H1 (cell line): ENCODE data around the gene DCPS. TPM values are rescaled to one million over a fixed set of nuclear protein-coding genes. Genes with fewer than 3 reads are reported as not detected.

Source experiments
- CTCF ChIA-PET: fragments of 300-600 bp; sonication (Branson Sonifier 250); formaldehyde crosslinking; loops from one replicate; lab custom pipeline; 2021; ENCODE audit not compliant: partially characterized antibody; lab: Charles Lee
- POLR2A ChIA-PET: fragments of 300-600 bp; sonication (Branson Sonifier 250); formaldehyde crosslinking; loops from one replicate; lab custom pipeline; 2021; ENCODE audit warnings: inconsistent platforms; ENCODE audit not compliant: partially characterized antibody; lab: Charles Lee
- DNase-seq, 2 experiments: peaks; one replicate each; pipeline versions ENCODE4 v3.0.0 to v3.0.0-alpha.2; 2010 to 2022; ENCODE audit warnings: low spot score in 2 of 2, low read depth in 1 of 2, mixed read lengths in 1 of 2
- FAIRE-seq: peaks from 2 replicates; lab custom pipeline; 2011; peaks lifted over from hg19 to GRCh38; lab: Jason Lieb, UNC
- H2AFZ ChIP-seq: 2 replicates; pipeline ENCODE4 v1.8.1; 2012; ENCODE audit warnings: low read length, inconsistent platforms
- H2AK5ac ChIP-seq: 2 replicates; pipeline ENCODE4 v1.6.1; 2013; ENCODE audit warnings: low read depth, low read length
- H2BK120ac ChIP-seq: replicated peaks from 2 replicates; pipeline ENCODE3; 2013; ENCODE audit warnings: low read depth, low read length, inconsistent platforms
- H2BK12ac ChIP-seq: 2 replicates; pipeline ENCODE4 v1.6.1; 2013; ENCODE audit warnings: low read depth, low read length
- H2BK15ac ChIP-seq: 2 replicates; pipeline ENCODE4 v1.6.1; 2013; ENCODE audit warnings: low read length
- H2BK20ac ChIP-seq: 2 replicates; pipeline ENCODE4 v1.6.1; 2013; ENCODE audit warnings: low read length
- H2BK5ac ChIP-seq: 2 replicates; pipeline ENCODE4 v1.6.1; 2013; ENCODE audit warnings: low read depth, low read length
- H3K14ac ChIP-seq: 2 replicates; pipeline ENCODE4 v1.6.1; 2013; ENCODE audit warnings: inconsistent platforms; ENCODE audit not compliant: insufficient read length
- H3K18ac ChIP-seq: 2 replicates; pipeline ENCODE4 v1.6.1; 2013; ENCODE audit warnings: low read length; ENCODE audit errors: extremely low read depth
- H3K23ac ChIP-seq: 2 replicates; pipeline ENCODE4 v1.6.1; 2013; ENCODE audit warnings: inconsistent platforms; ENCODE audit not compliant: insufficient read length
- H3K23me2 ChIP-seq: 2 replicates; pipeline ENCODE4 v1.6.1; 2013; ENCODE audit warnings: low read depth, low read length
- H3K27ac ChIP-seq: 2 replicates; pipeline ENCODE4 v1.6.1; 2011; ENCODE audit warnings: low read depth, low read length, inconsistent platforms
- H3K27me3 ChIP-seq, 4 experiments: replicated peaks in 1 of 4; 1 replicate in 1 of 4; 2 replicates in 3 of 4; pipeline versions ENCODE4 v1.6.1 to v1.8.1; 2011 to 2013; ENCODE audit warnings: low read length in 3 of 4, mild to moderate bottlenecking in 3 of 4, inconsistent platforms in 2 of 4, mixed read lengths in 2 of 4, moderate library complexity in 1 of 4; ENCODE audit not compliant: control insufficient read depth in 3 of 4, insufficient read depth in 3 of 4; ENCODE audit errors: extremely low read depth in 1 of 4
- H3K36me3 ChIP-seq, 4 experiments: 2 replicates each; pipeline versions ENCODE4 v1.6.1 to v1.8.1; 2011 to 2013; ENCODE audit warnings: mild to moderate bottlenecking in 4 of 4, low read length in 3 of 4, moderate library complexity in 2 of 4, control low read depth in 1 of 4, inconsistent platforms in 1 of 4; ENCODE audit not compliant: insufficient read depth in 4 of 4, control insufficient read depth in 2 of 4
- H3K4ac ChIP-seq: replicated peaks from 2 replicates; pipeline ENCODE3; 2013; ENCODE audit warnings: low read length, low read depth, mixed read lengths, inconsistent platforms; ENCODE audit not compliant: insufficient read length
- H3K4me1 ChIP-seq, 4 experiments: replicated peaks in 1 of 4; 1 replicate in 1 of 4; 2 replicates in 3 of 4; pipeline versions ENCODE4 v1.6.1 to v1.8.1; 2011 to 2013; ENCODE audit warnings: low read length in 3 of 4, inconsistent platforms in 2 of 4, mixed read lengths in 1 of 4; ENCODE audit not compliant: insufficient read depth in 4 of 4, control insufficient read depth in 3 of 4
- H3K4me2 ChIP-seq, 2 experiments: 2 replicates each; pipeline versions ENCODE4 v1.6.1 to v1.8.1; 2011 to 2013; ENCODE audit warnings: low read depth in 2 of 2, low read length in 2 of 2, control low read depth in 1 of 2, inconsistent platforms in 1 of 2, mild to moderate bottlenecking in 1 of 2; ENCODE audit not compliant: insufficient read depth in 1 of 2
- H3K4me3 ChIP-seq, 4 experiments: fragments of 200-600, 300-600 bp in 1 of 4; sonication (generic), shearing (Covaris generic), sonication (Bioruptor Twin) in 1 of 4; 2 replicates each; pipeline versions ENCODE4 v1.5.1 to v1.8.1; 2011 to 2016; ENCODE audit warnings: low read length in 4 of 4, low read depth in 3 of 4, control low read depth in 2 of 4, inconsistent platforms in 2 of 4, mild to moderate bottlenecking in 2 of 4, mixed read lengths in 1 of 4, moderate library complexity in 1 of 4; ENCODE audit not compliant: insufficient read depth in 2 of 4; ENCODE audit errors: extremely low read depth in 1 of 4
- H3K56ac ChIP-seq: replicated peaks from 2 replicates; pipeline ENCODE3; 2013; ENCODE audit warnings: low read depth, mild to moderate bottlenecking, mixed read lengths, low read length, inconsistent platforms; ENCODE audit not compliant: insufficient read length
- H3K79me1 ChIP-seq: 2 replicates; pipeline ENCODE4 v1.6.1; 2013; ENCODE audit warnings: low read depth, low read length, control low read depth
- H3K79me2 ChIP-seq, 2 experiments: 2 replicates each; pipeline versions ENCODE4 v1.6.1 to v1.8.1; 2012 to 2013; ENCODE audit warnings: low read length in 2 of 2, mild to moderate bottlenecking in 2 of 2, inconsistent platforms in 1 of 2; ENCODE audit not compliant: insufficient read depth in 2 of 2, control insufficient read depth in 1 of 2
- H3K9ac ChIP-seq, 4 experiments: replicated peaks in 1 of 4; 1 replicate in 1 of 4; 2 replicates in 3 of 4; pipeline versions ENCODE4 v1.6.1 to v1.8.1; 2011 to 2013; ENCODE audit warnings: low read depth in 3 of 4, low read length in 3 of 4, control low read depth in 2 of 4, mild to moderate bottlenecking in 2 of 4, moderate library complexity in 2 of 4, inconsistent platforms in 1 of 4; ENCODE audit errors: extremely low read depth in 1 of 4
- H3K9me3 ChIP-seq, 2 experiments: 2 replicates each; pipeline versions ENCODE4 v1.6.1 to v1.8.1; 2012 to 2013; ENCODE audit warnings: mild to moderate bottlenecking in 2 of 2, moderate library complexity in 2 of 2, control low read depth in 1 of 2, inconsistent platforms in 1 of 2, low read depth in 1 of 2, low read length in 1 of 2, mixed read lengths in 1 of 2; ENCODE audit not compliant: insufficient read depth in 2 of 2
- H4K20me1 ChIP-seq, 2 experiments: replicated peaks in 1 of 2; 2 replicates each; pipeline versions ENCODE3 to v1.8.1; 2011 to 2013; ENCODE audit warnings: inconsistent platforms in 2 of 2, low read length in 2 of 2, mild to moderate bottlenecking in 1 of 2; ENCODE audit not compliant: insufficient read depth in 2 of 2, control insufficient read depth in 1 of 2
- H4K5ac ChIP-seq: 2 replicates; pipeline ENCODE4 v1.6.1; 2013; ENCODE audit warnings: low read length, low read depth, mixed read lengths, inconsistent platforms; ENCODE audit not compliant: insufficient read length
- H4K8ac ChIP-seq: 2 replicates; pipeline ENCODE4 v1.8.0; 2013; ENCODE audit warnings: mild to moderate bottlenecking, moderate library complexity, low read length, inconsistent platforms; ENCODE audit not compliant: insufficient read depth; ENCODE audit errors: extremely low read depth
- H4K91ac ChIP-seq: replicated peaks from 2 replicates; pipeline ENCODE3; 2013; ENCODE audit warnings: low read length, mixed read lengths, inconsistent platforms; ENCODE audit not compliant: insufficient read length
- CBX5 ChIP-seq: fragments of 300-800, 300-1000 bp; sonication (generic); IDR thresholded peaks from 2 replicates; pipeline ENCODE4 v1.7.1; 2016; ENCODE audit warnings: antibody characterized with exemption, low read length, low read depth
- POLR2AphosphoS5 ChIP-seq: IDR thresholded peaks from 2 replicates; pipeline ENCODE4 v1.6.1; 2011; ENCODE audit warnings: low read depth, low read length
- RBBP5 ChIP-seq: IDR thresholded peaks from 2 replicates; pipeline ENCODE4 v1.7.1; 2012; ENCODE audit warnings: low read depth, mild to moderate bottlenecking, inconsistent platforms, low read length, moderate library complexity, borderline replicate concordance
- SIN3A ChIP-seq, 2 experiments: IDR thresholded peaks in 1 of 2; conservative IDR thresholded peaks in 1 of 2; 2 replicates each; pipeline ENCODE4 v1.6.1; 2011 to 2012; ENCODE audit warnings: low read length in 2 of 2, improper control_type of control experiment in 1 of 2, low read depth in 1 of 2, mild to moderate bottlenecking in 1 of 2
- WGBS, 2 experiments: shearing (Covaris generic) in 1 of 2; methylation state at CpG; one replicate each; pipeline versions ENCODE4 v1.1.6 to v1.1.7; 2013 to 2015; ENCODE audit warnings: low lambda C conversion rate in 2 of 2, mixed read lengths in 2 of 2, inconsistent platforms in 1 of 2, low coverage in 1 of 2, missing lambda C conversion rate in 1 of 2; ENCODE audit not compliant: insufficient replicate concordance in 2 of 2, insufficient coverage in 1 of 2, insufficient read length in 1 of 2; ENCODE audit errors: extremely low coverage in 1 of 2, missing lambda C conversion rate in 1 of 2; 5-methylcytosine and 5-hydroxymethylcytosine counted together
- polyA plus RNA-seq, 7 experiments: library from polyadenylated mRNA; depleted of rRNA in 3 of 7; stranded (reverse) in 5 of 7; unstranded in 2 of 7; fragments of >200 nt in 5 of 7; fragments of 200-250 nt in 2 of 7; gene quantifications; 1 replicate in 5 of 7; 2 replicates in 1 of 7; 4 replicates in 1 of 7; pipeline versions ENCODE4 v1.2.1 to v1.2.3, GENCODE V29; 2011 to 2013; ENCODE audit warnings: missing spikeins in 2 of 7, mixed read lengths in 2 of 7
- total RNA-seq: library from RNA; stranded (reverse); fragmentation: NEBNext Ultra II Directional; extraction: Animal tissue kit (Norgen Biotek cat#: 25700); gene quantifications from 2 replicates; pipeline ENCODE4 v1.2.1, GENCODE V29; 2021

Gene DCPS
- total and polyA plus RNA-seq, 2 of the 8 experiments (the other 6 are each of a cell fraction or from before 2014, with no cell fraction given) = 24.6 to 55.2 TPM

DNA sequence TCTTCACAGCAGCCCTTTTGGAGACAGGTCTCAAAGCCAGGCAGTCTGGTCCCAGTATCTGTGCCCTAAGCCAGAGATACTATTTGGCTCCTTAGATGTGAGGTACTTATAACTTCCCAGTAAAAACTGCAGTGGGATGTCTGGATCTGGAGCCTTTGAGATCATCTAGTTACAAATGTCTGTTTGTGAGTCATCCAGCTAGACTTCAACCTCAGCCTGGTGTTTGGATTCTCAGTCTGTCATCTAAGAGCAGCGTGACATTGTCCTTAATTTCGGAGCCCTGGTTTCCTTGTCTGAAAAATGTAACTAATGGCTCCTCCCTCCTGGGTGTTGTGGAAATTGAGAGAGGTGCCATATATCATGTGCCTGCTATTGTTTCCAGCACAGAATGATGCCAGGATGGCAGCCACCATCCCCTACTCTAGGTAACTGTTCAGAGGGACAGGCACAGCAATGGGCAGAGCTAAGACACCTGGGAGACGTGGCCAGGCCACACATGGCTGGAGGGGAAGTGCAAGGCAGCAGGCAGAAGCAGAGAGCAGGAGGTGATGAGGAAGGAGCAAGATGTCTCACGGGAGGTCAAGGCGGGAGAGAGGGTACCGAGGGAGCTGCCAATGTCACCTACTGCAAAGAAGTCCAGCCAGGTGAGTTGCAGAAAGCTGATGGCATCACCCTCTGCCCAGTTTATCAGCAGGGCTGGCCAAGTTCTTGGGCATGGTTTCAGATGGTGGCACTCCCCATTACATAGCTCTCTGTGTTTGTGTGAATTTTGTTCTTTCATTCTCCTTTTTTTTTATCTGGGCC, 31.0 kb downstream of the DCPS start:
- TF ChIP-seq SIN3A (conservative IDR thresholded peaks at IDR 0.05 in 1 of 2, IDR thresholded peaks at IDR 0.05 in 1 of 2; ENCODE audit: low read depth in 1 of 2, low read length in 2 of 2) = no peak
- TF ChIP-seq CBX5 = no peak
- no peak for TF ChIP-seq RBBP5
- no peak for TF ChIP-seq POLR2AphosphoS5
- H4K8ac ChIP-seq = 0 out of 2 replicates have a peak overlapping the region, but pooled peaks have one; percentile 9
- no peak overlapping the region for H2BK20ac ChIP-seq
- no peak overlapping the region for H3K4ac ChIP-seq
- peaks cover 0 to 2% of the 10 kb centered on the region in 2 experiments for H4K20me1 ChIP-seq
- no peak overlapping the region for H3K14ac ChIP-seq
- H3K9ac ChIP-seq = no peak overlapping the region
- peaks cover 0 to 8% (median 3%) of the 10 kb centered on the region in 4 experiments; a peak in 2 of 7 replicates for H3K4me1 ChIP-seq
- H3K23me2 ChIP-seq = no peaks in the 10 kb centered on the region
- no peaks in the 10 kb centered on the region for H3K79me1 ChIP-seq
- H2AK5ac ChIP-seq = no peak overlapping the region
- no peak overlapping the region for H4K5ac ChIP-seq
- H2BK12ac ChIP-seq = no peak overlapping the region
- no peak overlapping the region for H3K27ac ChIP-seq
- no peak for FAIRE-seq
- H3K23ac ChIP-seq = no peak overlapping the region
- H4K91ac ChIP-seq = no peak overlapping the region
- H2BK120ac ChIP-seq = no peak overlapping the region
- no peak overlapping the region for H3K18ac ChIP-seq
- no peak overlapping the region for H2BK15ac ChIP-seq
- no peaks in the 10 kb centered on the region for H3K27me3 ChIP-seq
- CTCF ChIA-PET = interaction anchor here (1.2 to 1.3 kb wide), 2 partner anchors 24 to 146 kb away, joined by 4 to 6 read pairs; no protein-coding TSS in a partner anchor
- 84% methylated on average over 6 of the region's 6 CpGs; no CpG with 5 or more reads in 1 of the 2 experiments for WGBS, 2 experiments
- DNase-seq = no peak
- no peaks in the 10 kb centered on the region for H3K9me3 ChIP-seq
- H3K36me3 ChIP-seq = peaks cover 0 to 11% (median under 1%) of the 10 kb centered on the region in 4 experiments; a peak in 4 of 8 replicates
- no peak overlapping the region for H2AFZ ChIP-seq
- no peaks in the 10 kb centered on the region for H3K79me2 ChIP-seq
- no peak overlapping the region for H3K4me3 ChIP-seq
- H3K4me2 ChIP-seq = no peak overlapping the region
- POLR2A ChIA-PET = interaction anchor here (2.4 kb wide), 1 partner anchor 11 kb away, joined by 8 read pairs; no protein-coding TSS in a partner anchor
- no peak overlapping the region for H3K56ac ChIP-seq
- H2BK5ac ChIP-seq = no peak overlapping the region
